GM10248 (cell line): ENCODE measurements around the gene AIDA.
A peak's percentile ranks its signal among the peaks of the same experiment; 100 is the strongest.

Experiments used
- CTCF ChIA-PET: fragments of 300-600 bp; sonication (Branson Sonifier 250); formaldehyde crosslinking; extraction: SDS; loops from one replicate; lab custom pipeline; 2021; ENCODE audit warnings: antibody characterized with exemption; lab: Yijun Ruan, JAX
- POLR2A ChIA-PET: fragments of 350-650 bp; sonication (Branson Sonifier 250); formaldehyde crosslinking; extraction: SDS; loops from one replicate; lab custom pipeline; 2020; ENCODE audit warnings: antibody characterized with exemption; lab: Yijun Ruan, JAX
- DNase-seq: peaks from one replicate; pipeline ENCODE4 v3.0.0; 2012; ENCODE audit errors: extremely low spot score
- TF ChIP-seq, protein P1 (sequence below): IDR thresholded peaks from 2 replicates; pipeline ENCODE4 v1.5.1; 2012; ENCODE audit warnings: mild to moderate bottlenecking, low read depth; ENCODE audit errors: extremely low read depth, missing control alignments, control extremely low read depth

Gene AIDA

GRCh38 chr1:222623458-222623857, 88.8 kb downstream of the AIDA start:
- ChIA-PET CTCF (interaction anchor here (1.1 to 8.7 kb wide), 3 partner anchors 11 to 158 kb away, joined by 3 to 90 read pairs (median 7); no protein-coding TSS in a partner anchor), POLR2A (no interaction called here)
- TF ChIP-seq, protein P1, sequence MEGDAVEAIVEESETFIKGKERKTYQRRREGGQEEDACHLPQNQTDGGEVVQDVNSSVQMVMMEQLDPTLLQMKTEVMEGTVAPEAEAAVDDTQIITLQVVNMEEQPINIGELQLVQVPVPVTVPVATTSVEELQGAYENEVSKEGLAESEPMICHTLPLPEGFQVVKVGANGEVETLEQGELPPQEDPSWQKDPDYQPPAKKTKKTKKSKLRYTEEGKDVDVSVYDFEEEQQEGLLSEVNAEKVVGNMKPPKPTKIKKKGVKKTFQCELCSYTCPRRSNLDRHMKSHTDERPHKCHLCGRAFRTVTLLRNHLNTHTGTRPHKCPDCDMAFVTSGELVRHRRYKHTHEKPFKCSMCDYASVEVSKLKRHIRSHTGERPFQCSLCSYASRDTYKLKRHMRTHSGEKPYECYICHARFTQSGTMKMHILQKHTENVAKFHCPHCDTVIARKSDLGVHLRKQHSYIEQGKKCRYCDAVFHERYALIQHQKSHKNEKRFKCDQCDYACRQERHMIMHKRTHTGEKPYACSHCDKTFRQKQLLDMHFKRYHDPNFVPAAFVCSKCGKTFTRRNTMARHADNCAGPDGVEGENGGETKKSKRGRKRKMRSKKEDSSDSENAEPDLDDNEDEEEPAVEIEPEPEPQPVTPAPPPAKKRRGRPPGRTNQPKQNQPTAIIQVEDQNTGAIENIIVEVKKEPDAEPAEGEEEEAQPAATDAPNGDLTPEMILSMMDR, result no peak
- DNase-seq, result no peak

DNA sequence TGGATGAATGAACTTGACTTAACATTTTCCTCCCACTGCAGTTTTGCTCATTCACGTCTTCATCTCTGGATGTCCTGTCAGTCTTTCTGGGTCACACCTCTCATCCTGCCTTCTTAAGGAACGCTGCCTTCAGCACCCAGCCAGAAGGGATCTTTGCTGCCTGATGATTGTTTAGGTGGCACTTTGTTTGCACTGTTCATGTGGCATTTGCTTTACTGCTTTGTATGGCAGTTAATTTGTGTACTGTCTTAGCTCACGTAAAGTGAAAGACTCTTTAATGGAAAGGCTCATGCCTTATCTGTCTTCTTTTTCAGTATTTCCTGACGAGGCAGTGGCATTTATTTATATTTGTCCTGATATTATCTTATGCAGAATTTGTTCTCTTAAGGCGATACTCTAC, 89.5 kb downstream of the AIDA start:
- TF ChIP-seq, protein P1, result no peak
- CTCF ChIA-PET, result interaction anchor here (2.4 to 8.7 kb wide), 2 partner anchors 12 to 157 kb away, joined by 7 to 90 read pairs; no protein-coding TSS in a partner anchor
- no peak for DNase-seq
- POLR2A ChIA-PET, result no interaction called here

- DNase-seq, result peak; percentile 20
- TF ChIP-seq, protein P1, result no peak
- ChIA-PET CTCF (interaction anchor here (1.3 to 8.7 kb wide), 4 partner anchors 14 to 158 kb away, joined by 3 to 90 read pairs (median 6); no protein-coding TSS in a partner anchor), POLR2A (no interaction called here)
Observed at GRCh38 chr1:222620566-222620965, 91.7 kb downstream of the AIDA start.

GRCh38 chr1:222618880-222619596, 93.3 kb downstream of the AIDA start:
- ChIA-PET POLR2A (no interaction called here), CTCF (interaction anchor here (1.2 to 8.7 kb wide), 7 partner anchors 9 to 522 kb away, joined by 3 to 90 read pairs (median 5); no protein-coding TSS in a partner anchor)
- TF ChIP-seq, protein P1, result no peak
- DNase-seq, result peak; percentile 26
